Measurements from ENCODE around the gene DNM1L.

DNM1L gene

DNA sequence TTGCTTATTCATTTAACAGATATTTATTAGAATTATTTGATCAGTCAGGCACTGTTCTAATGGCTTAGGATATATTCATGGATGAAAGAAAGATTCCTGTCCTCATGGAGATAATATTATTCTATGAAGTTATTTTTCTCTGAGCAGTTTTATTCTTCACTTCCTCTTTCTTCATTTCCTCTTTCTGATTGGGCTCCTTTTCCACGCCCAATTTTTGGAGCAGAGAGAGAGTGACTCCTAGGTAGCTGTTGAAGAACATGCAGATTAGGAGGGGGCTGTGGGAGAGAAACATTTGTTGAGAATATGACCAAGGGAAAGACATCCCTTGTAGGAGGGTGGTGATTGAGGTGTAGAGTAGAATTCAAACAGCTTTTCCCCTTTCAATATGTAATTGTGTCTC lies 82.6 kb downstream of the DNM1L start:
- DNase-seq = no peak

GRCh38 chr12:32765906-32766305 lies 86.8 kb downstream of the DNM1L start:
- DNase-seq = peak; percentile 40

GRCh38 chr12:32768518-32768917 lies 89.4 kb downstream of the DNM1L start:
- no peak for DNase-seq

DNA sequence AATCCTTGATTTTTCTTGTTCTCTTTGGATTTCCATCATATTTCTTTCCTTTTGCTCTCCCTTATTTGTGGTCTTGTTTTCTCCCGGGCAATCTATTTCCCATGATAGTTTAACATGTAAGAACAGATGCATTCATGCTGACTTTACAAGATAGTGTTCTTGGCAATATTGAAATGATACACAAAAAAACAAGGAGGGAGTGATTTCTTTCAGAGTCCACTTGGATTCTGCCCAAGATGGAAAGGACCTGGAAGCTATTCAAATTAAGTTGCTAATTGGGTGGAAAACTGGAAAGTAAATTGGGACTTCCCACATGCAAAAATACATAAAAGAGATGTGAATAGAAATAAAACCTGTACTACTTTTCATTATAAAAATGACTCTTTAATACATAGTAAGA lies 91.0 kb downstream of the DNM1L start:
- DNase-seq = no peak

GRCh38 chr12:32773691-32774090 lies 94.6 kb downstream of the DNM1L start:
- DNase-seq = no peak

- DNase-seq = no peak
Measured at GRCh38 chr12:32776258-32776657, 97.2 kb downstream of the DNM1L start.

DNA sequence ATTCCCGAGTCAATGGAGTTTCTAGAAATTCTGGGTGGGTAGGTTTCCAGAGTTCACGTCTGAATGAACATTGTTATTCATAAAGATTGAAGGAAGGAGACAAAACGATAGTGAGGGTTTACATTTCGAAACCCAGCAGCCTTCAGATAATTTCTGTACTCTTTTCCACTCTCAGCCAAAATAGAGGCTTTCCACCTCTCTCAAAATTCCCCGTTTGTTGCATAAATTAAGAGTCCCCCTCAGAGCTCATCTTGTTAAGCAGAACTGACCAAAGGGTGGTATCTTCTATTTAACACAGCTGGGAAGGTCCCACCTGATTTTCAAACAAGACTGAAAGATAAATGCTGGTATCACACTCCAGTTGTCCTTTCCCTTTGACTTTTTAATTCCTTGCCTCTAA lies 98.1 kb downstream of the DNM1L start:
- DNase-seq = no peak

DNA sequence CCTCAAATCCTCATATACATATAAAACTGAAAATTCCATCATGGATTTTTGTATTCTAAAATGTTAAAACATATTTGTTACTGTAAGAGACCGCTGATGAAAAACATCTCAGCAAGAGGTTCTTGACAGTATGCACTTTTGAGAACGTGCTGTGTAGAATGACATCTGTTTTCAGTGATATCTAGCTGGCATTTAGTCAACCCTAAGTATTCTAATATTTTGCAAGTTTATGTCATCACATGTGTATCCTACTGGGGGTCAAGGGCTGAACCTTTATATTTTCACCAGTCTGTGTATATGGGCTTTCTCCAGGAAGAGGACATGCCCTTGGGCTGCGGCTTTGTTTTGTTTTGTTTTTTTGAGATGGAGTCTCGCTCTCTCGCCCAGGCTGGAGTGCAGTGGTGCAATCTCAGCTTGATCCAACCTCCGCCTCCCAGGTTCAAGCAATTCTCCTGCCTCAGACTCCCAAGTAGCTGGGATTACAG lies 98.6 kb downstream of the DNM1L start:
- no peak for DNase-seq

- DNase-seq = no peak
Measured at GRCh38 chr12:32780071-32780470, 101.0 kb downstream of the DNM1L start.

DNA sequence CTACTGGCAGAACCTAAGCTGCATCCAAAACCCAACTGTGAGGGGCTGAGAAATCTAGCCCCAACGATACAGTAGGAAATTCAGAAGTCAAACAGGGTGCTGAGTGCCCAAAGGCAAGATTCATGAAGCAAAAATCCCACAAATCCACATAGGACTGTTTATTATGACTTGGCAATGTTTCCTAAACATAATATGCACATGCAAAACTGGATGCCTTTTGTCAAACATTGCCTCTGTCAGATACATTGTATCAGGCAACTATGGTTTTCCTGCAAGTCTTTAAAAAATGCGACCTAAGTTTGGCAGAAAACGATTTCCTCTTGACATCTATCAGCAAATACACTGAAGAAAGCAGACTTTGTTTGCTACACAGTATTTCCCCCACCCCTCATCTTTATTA lies 103.9 kb downstream of the DNM1L start:
- no peak for DNase-seq

GRCh38 chr12:32785557-32785956 lies 106.5 kb downstream of the DNM1L start:
- no peak for DNase-seq

DNA sequence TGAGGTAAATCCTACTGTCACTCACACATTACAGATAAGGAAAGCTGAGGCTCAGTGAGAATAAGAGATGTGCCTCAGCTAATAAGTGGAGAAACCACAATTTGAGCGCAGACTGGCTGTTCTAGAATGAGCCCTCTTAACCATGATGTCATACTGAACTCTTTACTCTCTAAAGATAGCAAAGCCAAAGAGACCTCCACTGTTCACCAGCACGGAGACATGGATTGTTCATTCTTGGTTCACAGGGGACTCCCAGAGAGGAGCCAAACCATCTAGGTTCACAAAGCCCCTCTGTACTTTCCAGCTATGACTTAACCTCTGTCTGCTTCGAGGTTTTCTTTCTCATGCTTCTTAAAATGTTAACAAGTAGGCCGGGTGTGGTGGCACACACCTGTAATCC lies 109.3 kb downstream of the DNM1L start:
- DNase-seq = no peak

- no peak for DNase-seq
Measured at GRCh38 chr12:32789446-32789845, 110.3 kb downstream of the DNM1L start.

- no peak for DNase-seq
Measured at GRCh38 chr12:32789916-32790315, 110.8 kb downstream of the DNM1L start.

- DNase-seq = no peak
Measured at GRCh38 chr12:32794281-32794680, 115.2 kb downstream of the DNM1L start.
